Gastrocnemius medialis (tissue), 4 donors: ENCODE results near the gene LMO1.

Experiments used
- CTCF ChIP-seq, 5 experiments: fragments of 450-650 bp in 3 of 5; fragments of 200-600 bp in 2 of 5; sonication (generic) in 2 of 5; IDR thresholded peaks in 4 of 5; conservative IDR thresholded peaks in 1 of 5; 1 replicate in 4 of 5; 2 replicates in 1 of 5; pipeline ENCODE4 v1.5.1; 2016 to 2019; ENCODE audit warnings: antibody characterized with exemption in 5 of 5, mild to moderate bottlenecking in 3 of 5, moderate library complexity in 3 of 5
- POLR2A ChIP-seq, 2 donors: fragments of 450-650 bp; IDR thresholded peaks; one replicate each; pipeline ENCODE4 v1.6.1; 2017; ENCODE audit warnings: antibody characterized with exemption in 2 of 2, mild to moderate bottlenecking in 2 of 2, moderate library complexity in 2 of 2

DNA sequence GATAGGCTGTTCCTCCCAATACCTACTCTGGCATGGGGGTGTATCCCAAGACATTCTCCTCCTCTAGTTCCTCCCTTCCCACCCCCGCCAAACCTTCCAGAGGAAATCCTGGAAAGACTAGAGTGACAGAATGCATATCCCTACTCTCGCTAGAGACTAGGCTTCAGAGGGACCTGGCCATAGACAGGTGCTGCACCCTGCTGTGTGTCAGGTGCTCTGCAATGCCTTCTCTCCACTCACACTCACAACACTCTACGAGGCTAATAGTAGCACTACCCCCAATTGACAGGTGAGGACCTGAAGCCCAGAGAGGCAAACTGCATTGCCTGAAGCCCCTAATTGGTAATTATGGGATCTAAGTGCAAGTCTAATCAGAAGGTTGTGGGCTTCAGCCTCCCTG is 46.2 kb upstream of the LMO1 start:
- TF ChIP-seq CTCF (IDR thresholded peaks at IDR 0.05 in 4 of 5, conservative IDR thresholded peaks at IDR 0.05 in 1 of 5) (peak in 4 of 5 experiments; percentile 18 to 39 (median 34)), POLR2A (IDR thresholded peaks at IDR 0.05) (no peak)
